ENCODE measurements around the gene KLF13.

Gene KLF13

GRCh38 chr15:31391687-31392671 is 65.3 kb downstream of the KLF13 start:
- CTCF ChIA-PET = interaction anchor here (0.5 to 1.3 kb wide), 3 partner anchors 11 to 65 kb away, joined by 3 read pairs; partner anchors contain the start of gene KLF13
- no peak for TF ChIP-seq TARDBP (IDR thresholded peaks at IDR 0.05)
- TF ChIP-seq, protein P1, sequence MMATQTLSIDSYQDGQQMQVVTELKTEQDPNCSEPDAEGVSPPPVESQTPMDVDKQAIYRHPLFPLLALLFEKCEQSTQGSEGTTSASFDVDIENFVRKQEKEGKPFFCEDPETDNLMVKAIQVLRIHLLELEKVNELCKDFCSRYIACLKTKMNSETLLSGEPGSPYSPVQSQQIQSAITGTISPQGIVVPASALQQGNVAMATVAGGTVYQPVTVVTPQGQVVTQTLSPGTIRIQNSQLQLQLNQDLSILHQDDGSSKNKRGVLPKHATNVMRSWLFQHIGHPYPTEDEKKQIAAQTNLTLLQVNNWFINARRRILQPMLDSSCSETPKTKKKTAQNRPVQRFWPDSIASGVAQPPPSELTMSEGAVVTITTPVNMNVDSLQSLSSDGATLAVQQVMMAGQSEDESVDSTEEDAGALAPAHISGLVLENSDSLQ (IDR thresholded peaks at IDR 0.05) = no peak
- no peak for TF ChIP-seq HDGF (IDR thresholded peaks at IDR 0.05; ENCODE audit: borderline replicate concordance)
- no peak for TF ChIP-seq ZNF384 (IDR thresholded peaks at IDR 0.05)
- no peak for TF ChIP-seq LEF1 (IDR thresholded peaks at IDR 0.05; ENCODE audit: borderline replicate concordance)
- no peak for TF ChIP-seq L3MBTL2 (conservative IDR thresholded peaks at IDR 0.05)
- TF ChIP-seq ARNT (IDR thresholded peaks at IDR 0.05) = no peak
- TF ChIP-seq CTBP1 (IDR thresholded peaks at IDR 0.05; ENCODE audit: borderline replicate concordance) = no peak
- no peak for TF ChIP-seq ELF4 (IDR thresholded peaks at IDR 0.05)
- no peak for TF ChIP-seq SP1 (IDR thresholded peaks at IDR 0.05)
- no peak for TF ChIP-seq NFRKB (IDR thresholded peaks at IDR 0.05)
- no peak for TF ChIP-seq FOXM1 (IDR thresholded peaks at IDR 0.05; ENCODE audit: borderline replicate concordance)
- no peak for TF ChIP-seq FOXK2 (IDR thresholded peaks at IDR 0.05)
- TF ChIP-seq BHLHE40 (IDR thresholded peaks at IDR 0.05; ENCODE audit: borderline replicate concordance) = no peak
- no peak for TF ChIP-seq FOXA1 (IDR thresholded peaks at IDR 0.05)
- no peak for TF ChIP-seq SUZ12 (IDR thresholded peaks at IDR 0.05)
- DNase-seq (ENCODE audit: extremely low spot score) = peak; percentile 66
- POLR2A ChIA-PET = interaction anchor here (1.0 kb wide), 2 partner anchors 66 to 68 kb away, joined by 3 to 4 read pairs; partner anchors contain the start of gene KLF13

DNA sequence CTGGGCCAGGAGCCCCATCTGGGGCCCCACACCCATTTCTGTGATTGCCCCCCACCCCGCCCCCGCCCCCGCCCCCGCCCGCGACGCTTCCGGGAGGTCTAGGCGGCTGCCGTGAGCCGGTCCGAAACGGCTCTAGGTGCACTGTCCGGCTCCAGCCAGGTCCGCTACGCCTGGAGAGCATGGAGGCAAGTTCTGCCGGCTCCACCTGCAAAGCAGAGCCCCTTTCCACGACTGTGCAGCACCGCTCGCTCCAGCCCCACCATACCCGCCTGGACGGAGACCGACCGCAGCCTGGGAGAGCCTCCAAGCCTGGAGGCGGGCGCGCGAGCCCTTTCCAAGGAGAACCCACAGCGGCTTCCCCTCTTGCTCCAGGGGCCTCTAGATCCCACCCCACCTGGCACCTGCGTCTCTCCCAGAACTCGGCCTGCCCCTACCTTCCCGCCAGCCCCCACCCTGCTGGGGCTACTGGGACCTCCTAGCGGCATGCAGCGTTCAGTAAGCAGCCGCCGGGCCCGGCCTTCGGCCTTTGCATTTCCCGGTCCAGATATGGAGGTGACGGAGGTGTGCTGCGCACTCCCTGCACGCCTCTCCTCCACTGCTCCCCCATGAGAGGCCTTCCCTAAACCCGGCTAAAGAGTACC is 66.2 kb downstream of the KLF13 start:
- TF ChIP-seq SUZ12 (IDR thresholded peaks at IDR 0.05) = no peak
- TF ChIP-seq BHLHE40 (IDR thresholded peaks at IDR 0.05; ENCODE audit: borderline replicate concordance) = no peak
- TF ChIP-seq LEF1 (IDR thresholded peaks at IDR 0.05; ENCODE audit: borderline replicate concordance) = no peak
- TF ChIP-seq ZNF384 (IDR thresholded peaks at IDR 0.05) = no peak
- no peak for TF ChIP-seq NFRKB (IDR thresholded peaks at IDR 0.05)
- TF ChIP-seq SP1 (IDR thresholded peaks at IDR 0.05) = no peak
- no peak for TF ChIP-seq FOXM1 (IDR thresholded peaks at IDR 0.05; ENCODE audit: borderline replicate concordance)
- ChIA-PET CTCF (interaction anchor here (1.3 kb wide), 1 partner anchor 10 kb away, joined by 3 read pairs; no protein-coding TSS in a partner anchor), POLR2A (interaction anchor here (1.0 kb wide), 1 partner anchor 69 kb away, joined by 3 read pairs; no protein-coding TSS in a partner anchor)
- no peak for DNase-seq (ENCODE audit: extremely low spot score)

DNA sequence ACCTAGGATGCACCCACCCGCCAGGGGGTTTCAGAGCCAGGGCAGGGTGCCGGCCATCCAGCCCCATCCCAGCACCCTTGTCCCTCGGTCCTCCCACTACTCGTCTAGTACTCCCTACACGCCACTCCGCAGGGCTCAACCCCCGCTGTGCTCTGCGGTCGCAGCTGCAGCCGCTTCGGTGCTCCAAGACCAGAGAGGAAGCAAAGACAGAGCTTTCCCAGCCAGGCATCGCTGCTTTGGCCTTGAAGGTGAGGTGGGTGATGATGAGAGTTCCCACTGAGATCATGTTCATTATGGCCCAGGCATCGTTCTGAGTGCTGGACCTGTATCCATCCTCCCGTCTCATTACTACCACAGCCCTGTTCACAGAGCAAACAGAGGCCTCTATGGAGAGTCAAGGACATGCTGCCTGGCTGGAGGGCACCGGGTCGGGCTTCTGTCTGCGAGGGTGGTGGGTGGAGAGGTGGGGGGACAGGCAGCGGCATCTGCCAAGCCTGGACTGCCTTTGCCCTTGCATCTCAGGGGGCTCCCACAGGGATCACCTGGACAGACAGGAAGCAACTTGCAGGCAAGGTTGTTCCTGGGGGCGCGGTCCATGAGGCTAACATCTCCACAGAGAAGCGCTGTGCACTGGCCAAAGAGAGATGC is 66.9 kb downstream of the KLF13 start:
- ChIA-PET POLR2A (no interaction called here), CTCF (no interaction called here)
- DNase-seq (ENCODE audit: extremely low spot score) = no peak
- no peak for TF ChIP-seq BHLHE40 (IDR thresholded peaks at IDR 0.05; ENCODE audit: borderline replicate concordance)
- no peak for TF ChIP-seq FOXA1 (IDR thresholded peaks at IDR 0.05)
- no peak for TF ChIP-seq TARDBP (IDR thresholded peaks at IDR 0.05)
- no peak for TF ChIP-seq LEF1 (IDR thresholded peaks at IDR 0.05; ENCODE audit: borderline replicate concordance)
- TF ChIP-seq SUZ12 (IDR thresholded peaks at IDR 0.05) = no peak
- no peak for TF ChIP-seq CTBP1 (IDR thresholded peaks at IDR 0.05; ENCODE audit: borderline replicate concordance)
- no peak for TF ChIP-seq FOXK2 (IDR thresholded peaks at IDR 0.05)

- ChIA-PET POLR2A (interaction anchor here (0.6 kb wide), 1 partner anchor 36 kb away, joined by 3 read pairs; no protein-coding TSS in a partner anchor), CTCF (interaction anchor here (1.2 kb wide), 1 partner anchor 41 kb away, joined by 3 read pairs; no protein-coding TSS in a partner anchor)
- peak; percentile 55 for DNase-seq (ENCODE audit: extremely low spot score)
- TF ChIP-seq FOXK2 (IDR thresholded peaks at IDR 0.05) (no peak), ARNT (IDR thresholded peaks at IDR 0.05) (no peak), FOXA1 (IDR thresholded peaks at IDR 0.05) (no peak), FOXM1 (IDR thresholded peaks at IDR 0.05; ENCODE audit: borderline replicate concordance) (no peak), HDGF (IDR thresholded peaks at IDR 0.05; ENCODE audit: borderline replicate concordance) (no peak), LEF1 (IDR thresholded peaks at IDR 0.05; ENCODE audit: borderline replicate concordance) (no peak), SP1 (IDR thresholded peaks at IDR 0.05) (no peak), TARDBP (IDR thresholded peaks at IDR 0.05) (no peak), BHLHE40 (IDR thresholded peaks at IDR 0.05; ENCODE audit: borderline replicate concordance) (no peak), ELF4 (IDR thresholded peaks at IDR 0.05) (no peak), L3MBTL2 (conservative IDR thresholded peaks at IDR 0.05) (no peak)
Observed at GRCh38 chr15:31396881-31397560, 70.4 kb downstream of the KLF13 start.

DNA sequence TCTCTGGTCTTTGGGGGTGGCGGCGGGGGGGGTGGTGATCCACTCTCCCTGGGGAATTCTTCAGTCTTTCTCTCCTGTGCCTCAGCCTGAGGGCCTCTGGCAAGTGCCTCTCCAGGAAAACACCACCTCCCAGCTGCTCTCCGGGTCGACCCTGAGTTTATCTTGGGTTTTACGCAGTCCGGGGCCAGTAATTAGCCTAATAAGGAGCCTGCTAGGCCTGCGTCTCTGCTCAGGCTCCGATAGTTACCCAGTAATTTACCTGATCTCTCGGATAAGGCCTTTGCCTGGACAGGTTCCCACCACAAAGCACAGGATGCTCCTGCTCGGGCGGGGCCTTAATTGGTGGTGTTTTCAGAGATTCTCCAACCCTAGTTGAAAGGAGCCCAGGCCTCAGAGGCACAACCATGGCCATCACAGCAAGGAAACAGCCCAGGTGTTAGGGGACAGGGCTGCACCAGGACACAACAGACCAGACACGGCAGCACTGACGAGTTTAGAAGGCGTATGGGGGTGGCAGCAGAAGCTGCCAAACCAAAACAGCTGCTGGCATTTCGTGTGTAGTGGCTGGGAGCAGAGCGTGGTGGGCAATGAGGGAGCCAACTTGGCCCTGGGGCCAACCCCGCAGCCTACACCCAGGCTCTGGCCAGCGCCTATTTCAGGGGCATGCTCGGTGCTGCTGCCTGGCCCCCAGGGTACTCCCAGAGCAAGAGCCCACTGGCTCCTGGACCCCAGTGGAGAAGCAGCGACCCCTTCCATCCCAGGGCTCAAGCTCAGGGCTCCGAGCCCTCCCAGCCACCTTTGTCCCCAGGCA is 71.4 kb downstream of the KLF13 start:
- TF ChIP-seq FOXM1 (IDR thresholded peaks at IDR 0.05; ENCODE audit: borderline replicate concordance) (no peak), SP1 (IDR thresholded peaks at IDR 0.05) (no peak), BHLHE40 (IDR thresholded peaks at IDR 0.05; ENCODE audit: borderline replicate concordance) (no peak), CTBP1 (IDR thresholded peaks at IDR 0.05; ENCODE audit: borderline replicate concordance) (no peak), ARNT (IDR thresholded peaks at IDR 0.05) (no peak)
- TF ChIP-seq, protein P1 (IDR thresholded peaks at IDR 0.05) = no peak
- no peak for DNase-seq (ENCODE audit: extremely low spot score)
- CTCF ChIA-PET = interaction anchor here (0.6 kb wide), 1 partner anchor 1871 kb away, joined by 5 read pairs; no protein-coding TSS in a partner anchor
- POLR2A ChIA-PET = interaction anchor here (0.6 kb wide), 1 partner anchor 35 kb away, joined by 3 read pairs; no protein-coding TSS in a partner anchor
